DMS114 treated with DMSO at 0.1 percent for 48 hours (cell line): Measurements from ENCODE around the gene TOM1.
"Not testable (repeated sequence)": the region's sequence is repeated elsewhere in the genome, so short reads cannot be mapped to it uniquely, and the experiment has no call there.

Experiments
- DNase-seq: peaks from one replicate; lab custom pipeline; 2025; ENCODE audit not compliant: unreplicated experiment; lab: John Stamatoyannopoulos, UW

TOM1 gene

DNA sequence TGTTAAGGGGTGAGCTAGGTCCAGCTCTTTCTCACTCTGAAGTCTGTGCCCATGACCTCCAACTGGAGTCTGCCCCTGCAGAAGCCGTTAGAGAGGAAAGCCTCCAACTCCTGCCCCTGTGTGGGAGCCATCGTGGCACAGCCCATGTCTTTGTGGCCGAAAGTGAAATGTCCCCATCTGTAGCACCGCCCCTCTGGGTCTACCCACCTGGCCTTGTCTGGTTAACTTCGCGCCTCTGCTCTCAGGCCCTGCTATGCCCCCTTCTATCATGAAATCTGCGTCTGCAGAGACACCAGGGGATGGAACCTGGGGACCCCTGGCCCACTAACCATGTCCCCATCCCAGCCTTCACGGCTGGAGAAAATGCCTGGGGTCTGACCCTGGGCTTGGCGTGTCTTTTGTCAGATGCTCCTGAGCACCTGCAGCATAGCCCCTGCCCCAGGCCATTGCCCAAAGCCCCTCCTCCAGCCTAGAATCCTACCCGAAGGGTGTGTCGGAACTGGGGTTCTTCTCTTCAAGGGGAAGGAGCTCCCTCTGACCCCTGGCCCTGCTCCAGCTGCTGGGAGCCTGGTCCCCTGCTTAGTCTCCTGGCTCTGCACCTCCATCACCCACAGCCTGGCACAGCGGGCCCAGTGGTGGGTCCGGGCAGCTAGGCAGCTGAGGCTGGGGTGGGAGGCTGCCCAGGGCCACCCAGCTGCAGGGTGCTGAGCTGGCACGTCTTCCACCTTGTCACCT is 45.4 kb downstream of the TOM1 start:
- no peak for DNase-seq

DNA sequence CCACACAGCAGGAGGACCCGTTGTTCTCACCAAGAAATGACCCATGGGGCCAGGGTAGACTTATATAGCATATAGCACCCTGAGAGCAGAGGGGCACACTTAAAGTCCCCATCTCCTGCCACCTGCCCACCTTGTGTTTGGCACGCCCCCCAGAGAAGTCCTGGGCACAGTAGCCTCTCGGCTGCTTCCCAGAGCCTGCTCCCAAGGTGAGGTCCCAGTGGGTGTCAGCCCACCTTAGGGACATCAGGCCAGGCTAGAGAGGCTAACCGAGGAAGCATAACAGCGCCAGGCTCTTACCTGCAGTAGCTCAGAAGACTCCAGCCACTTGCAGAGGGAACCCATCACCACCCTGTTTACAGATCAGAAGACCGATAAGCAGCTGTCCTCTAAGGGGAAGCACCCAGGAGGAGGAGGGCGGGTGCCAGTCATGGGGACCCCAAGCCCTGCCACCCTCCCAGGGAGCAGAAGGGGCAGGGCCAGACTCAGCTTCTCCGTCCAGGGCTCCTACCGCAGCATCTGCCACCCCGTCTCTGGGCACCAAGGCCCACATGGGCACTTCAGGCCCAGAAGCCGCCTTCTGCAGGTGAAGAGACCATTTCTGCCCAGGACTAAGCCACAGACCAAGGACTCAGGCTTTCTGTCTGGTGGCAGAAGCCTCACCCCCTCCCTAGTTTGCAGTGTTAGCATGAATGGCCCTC is 46.3 kb downstream of the TOM1 start:
- no peak for DNase-seq

DNA sequence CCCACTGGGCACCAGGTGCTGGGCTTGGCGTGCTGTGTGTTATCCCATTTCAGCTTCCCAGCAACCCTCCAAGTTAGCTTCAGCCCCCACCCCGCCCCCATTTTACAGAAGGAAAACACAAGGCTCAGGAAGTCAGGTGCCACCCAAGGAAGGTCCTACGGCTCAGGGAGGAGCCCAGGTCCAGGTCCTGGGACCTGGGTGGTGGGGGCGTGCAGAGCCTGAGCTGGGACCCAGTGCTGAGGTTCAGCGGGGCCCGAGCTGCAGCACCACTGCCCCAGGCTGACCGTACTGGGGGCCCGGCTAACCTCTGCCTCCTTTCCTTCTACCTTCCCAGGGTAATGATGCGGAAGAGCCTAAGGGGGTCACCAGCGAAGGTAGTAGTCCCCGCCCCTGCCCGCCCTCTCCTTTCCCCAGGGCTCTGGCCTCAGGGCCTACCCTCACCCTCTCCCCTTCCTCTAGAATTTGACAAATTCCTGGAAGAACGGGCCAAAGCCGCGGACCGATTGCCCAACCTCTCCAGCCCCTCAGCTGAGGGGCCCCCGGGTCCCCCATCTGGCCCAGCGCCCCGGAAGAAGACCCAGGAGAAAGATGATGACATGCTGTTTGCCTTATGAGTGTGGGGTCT is 47.0 kb downstream of the TOM1 start:
- DNase-seq: no peak

DNA sequence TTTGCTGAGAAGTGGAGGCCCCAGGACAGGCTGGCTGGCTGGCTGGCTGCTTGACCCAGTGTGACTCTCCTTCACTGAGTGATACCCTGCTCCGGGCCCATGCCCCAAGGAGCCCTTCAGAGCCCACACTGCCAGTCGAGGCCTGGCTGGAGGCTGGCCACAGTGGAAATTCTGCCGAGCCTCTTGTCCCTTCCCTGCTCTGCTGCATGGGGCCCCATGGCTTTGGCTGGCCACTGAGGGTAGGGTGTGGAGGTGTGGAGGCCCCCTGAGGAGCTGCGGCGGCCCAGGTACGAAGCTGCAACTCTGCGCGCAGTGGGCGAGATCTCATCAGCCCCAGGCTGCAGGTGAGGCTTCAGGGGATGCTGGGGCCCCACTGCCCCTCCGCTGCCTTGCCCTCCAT is 47.8 kb downstream of the TOM1 start:
- DNase-seq: no peak

DNA sequence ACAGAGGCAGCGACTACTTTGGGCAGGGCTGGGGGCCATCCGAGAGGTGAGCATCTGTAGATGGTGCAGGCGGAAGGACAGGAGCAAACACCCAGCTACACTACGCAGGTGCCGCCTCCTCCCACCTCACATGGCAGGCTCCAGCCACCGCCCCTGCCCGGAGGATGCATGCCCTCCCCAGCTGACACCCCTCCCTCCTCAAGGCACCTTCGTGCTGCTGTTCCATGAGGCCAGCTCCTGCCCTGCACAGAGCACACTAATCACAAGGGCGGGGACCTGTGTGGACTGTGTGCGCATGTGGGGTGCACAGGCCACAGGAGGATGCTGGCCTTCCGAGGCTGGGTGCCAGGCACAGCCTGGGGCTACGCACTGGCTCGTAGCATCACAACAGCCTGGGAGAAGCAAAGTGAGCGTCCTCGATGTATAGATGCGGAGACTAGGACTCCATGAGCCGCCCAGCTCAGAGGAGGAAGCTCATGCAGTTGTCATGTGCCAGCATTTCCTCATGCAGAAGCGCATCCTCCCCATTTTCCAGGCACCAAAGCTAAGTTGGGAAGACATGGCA is 48.4 kb downstream of the TOM1 start:
- DNase-seq: no peak

DNA sequence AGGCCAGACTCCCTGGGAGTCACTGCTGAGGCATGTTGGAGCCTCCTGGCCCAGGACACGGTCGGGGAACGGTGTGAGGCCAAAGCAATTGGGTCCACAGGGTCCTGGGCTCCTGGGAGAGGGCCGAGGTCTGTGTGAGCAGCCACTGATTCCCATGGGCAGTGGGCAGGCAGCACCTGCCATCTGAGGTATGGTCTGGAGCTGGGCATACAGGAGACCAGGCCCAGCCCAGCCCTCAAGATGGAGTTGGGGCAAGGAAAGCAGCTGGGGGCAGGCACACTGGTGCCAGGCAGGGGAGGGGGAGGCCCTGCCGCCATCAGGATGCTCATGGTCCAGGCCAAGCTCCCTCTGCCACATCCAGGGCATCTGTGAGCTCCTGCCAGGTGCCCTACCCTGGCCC is 49.0 kb downstream of the TOM1 start:
- no peak for DNase-seq

DNA sequence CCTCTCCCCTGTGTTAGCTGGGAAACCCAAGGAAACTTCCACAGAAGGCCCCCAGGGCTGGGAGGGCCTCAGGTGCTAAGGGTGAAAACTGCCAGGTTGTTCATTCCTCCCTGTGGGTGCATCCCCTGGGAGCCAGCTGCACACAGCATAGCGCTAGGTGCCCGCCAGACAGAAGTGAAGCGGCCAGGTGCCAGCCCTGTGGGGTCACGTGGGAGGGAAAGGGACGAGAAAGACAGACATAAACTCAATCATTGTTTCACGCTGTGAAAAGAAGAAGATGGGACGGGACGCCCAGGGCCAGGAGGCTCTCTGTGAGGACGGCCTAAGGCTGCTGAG is 49.6 kb downstream of the TOM1 start:
- DNase-seq: no peak

DNA sequence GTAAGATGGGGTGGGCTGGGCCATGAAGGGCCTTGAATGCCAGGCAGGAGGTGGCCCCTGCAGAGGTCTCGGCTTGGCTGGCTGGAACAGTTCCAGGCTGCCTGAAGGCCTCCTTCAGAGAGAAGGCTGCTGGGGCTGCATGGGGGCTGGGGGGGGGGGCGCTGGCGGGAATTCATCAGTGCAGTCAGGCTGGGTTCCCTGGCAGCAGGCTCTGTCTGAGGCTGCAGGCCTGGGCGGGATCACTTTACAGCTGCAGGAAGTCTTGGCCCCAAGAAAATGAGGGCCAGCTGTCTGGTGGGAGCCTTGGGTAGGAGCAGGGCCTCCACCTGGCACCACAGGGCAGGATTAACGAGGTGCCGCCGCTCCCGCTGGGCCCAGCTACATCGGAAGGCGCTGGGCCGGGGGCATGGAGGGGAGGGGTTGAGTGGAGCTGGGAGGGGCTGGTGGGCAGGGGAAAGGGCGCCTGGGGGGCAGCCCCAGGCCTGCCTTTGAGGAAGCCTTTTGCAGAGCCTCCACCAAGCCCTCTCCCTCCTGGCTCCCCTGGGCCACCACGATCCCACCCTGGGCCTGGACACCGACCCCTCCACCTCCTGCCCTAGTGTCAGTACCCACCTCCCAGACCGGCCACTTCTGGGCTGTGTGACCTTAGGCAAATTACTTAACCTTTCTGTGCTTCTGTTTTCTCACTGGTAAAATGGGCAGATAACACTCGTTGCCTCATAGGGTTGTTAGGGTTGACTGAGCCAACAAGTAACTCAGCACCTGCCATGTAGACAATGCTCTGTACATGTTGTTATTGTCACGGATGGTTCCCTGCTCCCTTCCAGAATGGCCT is 50.2 kb downstream of the TOM1 start:
- no peak for DNase-seq

DNA sequence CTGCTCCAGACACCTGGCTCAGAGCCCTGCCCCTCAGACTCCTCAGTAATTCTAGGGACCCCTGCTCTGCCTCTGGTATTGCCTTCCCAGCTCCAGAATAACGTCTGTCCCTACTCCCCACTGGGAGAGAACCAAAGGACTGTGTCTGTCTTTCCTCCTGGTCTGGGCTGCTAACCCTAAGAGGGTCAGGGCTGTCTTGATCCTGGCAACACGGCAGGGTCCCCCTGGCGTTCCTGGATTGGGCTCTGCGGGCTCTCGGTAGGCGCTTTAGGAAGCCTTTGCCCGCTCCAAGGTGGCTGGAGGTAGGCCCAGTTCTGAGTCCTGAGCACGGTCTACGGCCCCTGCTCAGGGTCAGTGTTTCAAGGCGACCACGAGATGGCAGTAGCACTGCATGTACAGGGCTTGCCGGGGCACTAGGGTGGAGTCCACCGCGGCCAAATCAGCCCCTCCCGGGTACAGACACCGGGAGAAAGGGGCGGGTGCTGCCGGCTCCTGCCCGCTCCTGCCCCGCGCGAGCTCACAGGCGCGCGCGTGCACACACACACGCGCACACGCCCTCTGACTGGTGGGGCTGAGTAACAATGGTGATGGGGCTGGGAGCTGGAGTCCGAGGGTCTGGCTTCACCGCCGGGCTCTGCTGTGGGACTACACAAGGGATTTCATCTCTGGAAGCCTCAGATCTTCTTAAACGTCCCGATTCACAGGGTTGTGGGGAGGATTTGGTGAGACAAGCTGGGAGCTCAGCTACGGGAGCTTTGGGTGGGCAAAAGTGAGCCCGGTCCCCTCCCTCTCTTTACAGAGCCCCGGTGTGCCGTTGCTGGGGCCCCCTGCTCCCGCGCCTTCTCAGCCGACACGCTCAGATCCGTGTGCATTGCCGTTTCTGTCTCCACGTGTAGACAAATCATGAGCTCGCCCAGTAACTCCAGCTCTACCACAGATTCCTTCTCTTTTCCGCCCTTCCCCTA is 51.1 kb downstream of the TOM1 start:
- peak; percentile 80 for DNase-seq

DNA sequence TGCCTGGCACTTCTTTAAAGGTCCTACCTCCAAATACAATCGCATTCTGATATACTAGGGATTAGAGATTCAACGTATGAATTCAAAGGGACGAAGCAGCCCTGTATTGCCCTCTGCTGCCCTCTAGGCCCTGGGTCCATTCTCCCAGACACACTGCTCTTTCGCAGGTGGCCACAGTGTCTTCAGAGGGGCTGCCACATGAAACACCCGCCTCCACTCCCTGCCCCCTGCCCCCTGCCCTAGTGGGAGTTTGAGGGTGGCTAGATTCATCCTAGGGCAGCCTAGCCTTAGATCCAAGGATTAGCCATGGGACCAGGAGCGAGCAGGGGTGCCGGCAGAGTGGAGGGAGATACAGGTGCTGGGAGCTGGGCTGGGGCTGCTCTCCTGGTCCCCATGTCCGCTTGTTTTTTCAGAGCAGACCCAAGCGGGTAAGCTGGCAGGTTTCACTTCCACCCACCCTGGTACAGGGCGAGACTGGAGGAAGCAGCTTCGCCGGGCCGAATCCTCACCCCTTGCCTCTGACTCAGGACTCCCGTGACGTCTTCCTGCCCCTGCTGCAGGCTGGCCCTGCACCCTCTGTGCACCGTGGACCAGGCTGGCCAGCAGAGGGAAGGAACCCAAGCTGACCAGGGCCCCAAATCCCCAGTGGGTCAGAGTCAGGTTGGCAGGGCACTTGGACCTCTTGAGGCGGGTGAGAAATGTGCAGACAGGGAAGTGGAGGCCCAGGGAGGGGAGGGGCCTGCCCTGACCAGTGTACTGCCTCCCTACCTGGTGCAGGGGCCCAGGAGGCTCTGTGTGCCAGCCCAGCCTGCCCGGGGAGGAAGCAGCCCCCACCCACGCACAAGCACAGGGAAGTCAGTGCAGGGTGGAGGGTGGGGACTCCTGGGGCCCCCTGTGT is 52.8 kb downstream of the TOM1 start:
- DNase-seq: no peak

DNA sequence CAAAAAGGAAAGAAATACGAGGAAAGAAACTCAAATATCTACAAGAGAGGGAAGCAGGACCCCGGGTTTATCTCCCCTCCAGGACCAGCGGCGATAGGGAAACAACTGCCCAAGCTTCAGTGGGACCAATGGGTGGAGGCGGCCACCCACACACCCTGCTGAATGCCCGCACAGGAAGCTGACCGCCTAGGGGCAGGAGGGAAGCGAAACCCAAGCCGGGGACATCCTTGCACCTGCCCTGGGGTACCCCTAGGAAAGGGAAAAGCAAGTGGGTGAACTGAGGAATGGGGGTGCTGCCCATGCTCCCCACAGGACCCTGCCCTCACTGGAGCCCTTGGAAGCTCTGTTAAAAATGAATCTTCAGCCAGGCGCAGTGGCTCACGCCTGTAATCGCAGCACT is 53.6 kb downstream of the TOM1 start:
- DNase-seq: no peak

DNA sequence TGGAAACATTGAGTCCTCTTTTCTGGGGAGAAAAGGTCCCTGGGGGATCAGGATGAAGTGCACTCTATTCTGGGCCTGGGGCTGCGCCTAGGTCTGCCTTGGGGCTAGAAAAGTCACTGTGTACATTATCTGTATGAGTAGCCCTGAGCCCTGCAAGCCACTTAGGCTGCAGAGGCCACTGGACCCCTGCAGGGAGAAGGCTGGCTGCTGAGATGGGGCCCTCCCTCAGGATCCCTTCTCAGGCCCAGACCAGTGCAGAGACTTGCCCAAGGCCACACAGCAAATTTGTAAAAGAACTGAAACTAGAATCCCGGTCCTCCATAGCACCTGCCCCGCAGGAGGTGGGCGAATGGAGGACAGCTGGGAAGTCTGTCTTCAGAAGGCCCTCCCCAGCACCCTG is 54.4 kb downstream of the TOM1 start:
- no peak for DNase-seq

DNA sequence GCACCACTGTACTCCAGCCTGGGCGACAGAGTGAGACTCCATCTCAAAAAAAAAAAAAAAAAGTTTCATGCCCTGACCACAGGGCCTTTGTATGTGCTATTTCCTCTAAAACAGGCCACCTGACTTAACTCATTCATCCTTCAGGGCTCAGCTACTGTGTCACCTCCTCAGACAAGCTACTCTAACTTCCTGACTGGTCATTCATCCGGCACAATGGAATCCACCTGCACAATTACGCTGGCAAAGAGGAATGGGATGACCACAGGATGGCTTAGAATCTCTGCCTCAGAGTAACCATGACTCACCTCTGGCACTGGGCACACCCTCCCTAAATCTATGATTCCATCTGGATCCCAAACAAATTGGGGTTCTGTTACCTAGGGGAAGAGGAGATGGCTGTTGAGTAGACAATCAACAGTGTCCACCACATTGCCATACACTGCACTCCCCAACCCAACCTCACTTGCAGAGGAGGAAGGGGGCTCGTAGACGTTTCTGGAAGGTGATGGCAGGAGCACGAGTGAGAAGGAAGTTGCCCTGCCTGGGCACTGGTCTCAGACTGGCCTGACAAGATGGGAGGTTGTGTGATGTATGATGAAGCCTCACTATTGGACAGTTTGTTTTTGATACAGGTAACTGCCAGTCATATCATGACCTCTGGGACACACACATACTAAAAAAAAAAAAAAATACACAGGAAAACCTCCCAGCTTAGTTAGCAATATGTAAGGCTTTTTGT is 58.4 kb downstream of the TOM1 start:
- no peak for DNase-seq

DNA sequence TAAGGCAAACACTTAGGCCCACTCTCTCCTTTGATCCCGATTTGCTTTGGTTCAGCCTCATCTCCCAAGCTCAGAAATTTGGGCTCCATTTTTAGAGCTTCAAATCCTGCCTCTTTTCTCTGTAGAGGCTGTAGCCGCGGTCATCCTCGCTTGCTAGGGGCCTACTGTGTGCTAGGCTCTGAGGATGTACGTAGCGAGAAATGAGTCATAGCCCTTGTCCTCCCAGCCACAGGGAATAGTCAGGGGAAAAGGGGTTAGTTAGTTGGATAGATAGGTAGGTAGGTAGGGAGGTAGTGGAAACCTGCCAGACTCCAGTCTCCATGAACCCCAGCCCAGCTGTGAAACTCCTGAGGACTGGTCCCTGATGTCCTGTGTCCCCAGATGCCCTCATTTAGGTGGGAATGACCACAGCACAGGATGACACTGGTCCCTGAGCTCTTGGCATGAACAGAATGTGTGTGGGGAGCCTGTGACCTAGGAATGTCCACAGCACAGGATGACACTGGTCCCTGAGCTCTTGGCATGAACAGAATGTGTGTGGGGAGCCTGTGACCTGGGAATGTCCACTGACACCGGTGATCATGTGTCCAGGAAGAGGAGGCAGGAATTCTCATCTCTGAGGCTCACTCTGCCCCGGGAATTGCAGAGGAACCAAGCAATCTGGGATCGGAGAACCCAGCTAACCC is 59.8 kb downstream of the TOM1 start:
- no peak for DNase-seq

DNA sequence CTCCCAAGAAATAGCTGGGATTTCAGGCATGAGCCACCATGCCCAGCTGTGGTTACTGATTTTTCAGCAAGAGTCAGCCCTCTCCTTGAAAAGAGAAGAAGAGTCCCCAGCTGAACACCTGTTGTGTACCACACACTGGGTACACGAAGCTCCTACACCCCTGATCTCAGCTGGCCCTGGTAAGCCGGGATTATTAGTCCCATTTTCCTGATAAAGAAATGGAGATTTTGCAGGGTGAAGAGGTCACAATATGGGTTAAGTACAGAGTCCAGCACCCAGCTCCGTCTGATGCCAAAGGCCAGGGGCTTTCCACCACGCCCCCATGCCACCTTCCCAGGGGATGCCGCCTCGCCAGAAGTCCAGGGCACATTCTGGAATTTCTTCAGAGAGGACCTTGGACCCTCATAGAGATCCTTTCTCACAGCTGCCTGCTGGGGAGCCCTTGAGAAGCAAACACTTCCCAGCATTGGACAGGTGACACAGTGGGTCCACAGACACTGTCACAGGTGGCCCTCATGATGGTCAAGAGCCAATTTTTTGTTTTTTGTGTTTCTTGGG is 61.4 kb downstream of the TOM1 start:
- no peak for DNase-seq

DNA sequence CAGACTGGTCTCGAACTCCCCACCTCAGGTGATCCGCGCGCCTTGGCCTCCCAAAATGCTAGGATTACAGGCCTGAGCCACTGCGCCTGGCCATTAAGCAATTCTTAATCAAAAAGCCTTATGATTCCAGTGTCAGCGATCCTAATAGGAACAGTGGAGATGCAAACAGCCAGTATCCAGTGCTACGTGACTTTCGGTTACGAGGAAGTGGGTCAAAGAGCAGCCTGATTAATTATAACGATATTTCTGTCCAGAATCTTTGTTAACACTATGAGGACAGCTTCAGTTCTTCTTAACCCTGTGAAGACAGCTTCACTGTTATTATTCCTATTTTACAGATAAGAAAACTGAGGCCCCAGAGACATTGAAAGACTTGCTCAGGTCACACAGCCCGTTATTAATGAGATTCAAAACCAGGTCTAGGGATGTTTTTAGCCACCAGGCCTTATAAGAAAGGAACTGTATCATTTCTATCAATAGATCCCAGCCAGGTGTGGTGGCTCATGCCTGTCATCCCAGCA is 63.9 kb downstream of the TOM1 start:
- DNase-seq: no peak

DNA sequence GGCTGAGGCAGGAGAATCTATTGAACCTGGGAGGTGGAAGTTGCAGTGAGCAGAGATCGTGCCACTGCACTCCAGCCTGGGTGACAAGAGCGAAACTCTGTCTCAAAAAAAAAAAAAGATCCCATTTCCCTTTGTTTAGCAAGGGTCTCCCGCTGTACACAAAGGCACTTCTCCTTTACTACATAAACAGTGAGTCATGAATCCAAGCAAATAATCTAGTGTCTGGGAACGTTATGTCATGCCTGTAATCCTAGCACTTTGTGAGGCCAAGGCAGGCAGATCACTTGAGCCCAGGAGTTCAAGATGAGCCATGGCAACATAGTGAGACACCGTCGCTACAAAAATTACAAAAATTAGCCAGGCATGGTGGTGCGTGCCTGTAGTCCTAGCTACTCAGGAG is 64.5 kb downstream of the TOM1 start:
- DNase-seq: not testable (repeated sequence)
